ENCODE measurements around the gene LSR. TPM values are rescaled to one million over a fixed set of nuclear protein-coding genes. Genes with fewer than 3 reads are reported as not detected.

The LSR gene
- total RNA-seq, 1 experiment from 2014 or later = 152 TPM

DNA sequence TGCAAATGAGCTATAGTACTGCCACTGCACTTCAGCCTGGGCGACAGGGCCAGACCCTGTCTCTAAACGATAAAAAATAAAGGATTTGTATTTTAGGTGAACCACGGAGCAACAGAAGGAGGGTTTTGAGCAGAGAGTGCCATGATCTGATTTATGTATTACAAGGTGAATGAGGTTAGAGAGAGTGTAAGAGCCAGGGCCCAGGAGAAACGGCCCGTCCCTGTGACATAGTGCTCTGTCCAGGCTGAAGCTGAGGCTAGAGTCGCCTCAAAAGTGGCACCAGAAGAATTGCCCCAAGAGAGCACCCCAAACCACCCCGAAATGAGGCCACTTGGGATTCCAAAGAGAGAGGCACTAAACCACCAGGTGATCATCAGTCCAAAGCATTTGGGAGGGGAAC lies 60.1 kb downstream of the LSR start:
- H2AFZ ChIP-seq (ENCODE audit: low read length) = no peak overlapping the region
- no peak overlapping the region for H4K5ac ChIP-seq (ENCODE audit: insufficient read length, low read depth, low read length)
- no peak overlapping the region for H2AK5ac ChIP-seq (ENCODE audit: insufficient read length, low read length)
- H3K4me2 ChIP-seq (ENCODE audit: insufficient read depth, insufficient read length, low read length) = no peak overlapping the region
- H4K8ac ChIP-seq (replicated peaks; ENCODE audit: insufficient read length, low read depth, low read length) = no peak overlapping the region
- H3K18ac ChIP-seq (ENCODE audit: insufficient read length, low read depth, low read length) = no peak overlapping the region
- no peak overlapping the region for H3K56ac ChIP-seq (ENCODE audit: insufficient read length, low read depth, low read length)
- Mint-ChIP-seq H3K4me3 (no peak overlapping the region), H3K4me1 (peaks cover 0 to 8% of the 10 kb centered on the region in 2 experiments; a peak in 2 of 4 replicates), H3K36me3 (ENCODE audit: insufficient read depth in 1 of 3, low read depth in 3 of 3) (peaks cover 0 to 2% (median 0%) of the 10 kb centered on the region in 3 experiments; a peak in 1 of 7 replicates), H3K27ac (peak overlapping the region in 1 of 3 experiments; percentile 70; a peak in 2 of 7 replicates), H3K27me3 (ENCODE audit: low read depth) (no peaks in the 10 kb centered on the region; the same call in 1 of the 2 replicates), H3K9me3 (no peaks in the 10 kb centered on the region)
- H2BK12ac ChIP-seq (ENCODE audit: insufficient read length, low read depth, low read length) = no peak overlapping the region
- no peaks in the 10 kb centered on the region for H3K9me3 ChIP-seq (ENCODE audit: control insufficient read depth, low read depth, low read length)
- TF ChIP-seq, protein P1, sequence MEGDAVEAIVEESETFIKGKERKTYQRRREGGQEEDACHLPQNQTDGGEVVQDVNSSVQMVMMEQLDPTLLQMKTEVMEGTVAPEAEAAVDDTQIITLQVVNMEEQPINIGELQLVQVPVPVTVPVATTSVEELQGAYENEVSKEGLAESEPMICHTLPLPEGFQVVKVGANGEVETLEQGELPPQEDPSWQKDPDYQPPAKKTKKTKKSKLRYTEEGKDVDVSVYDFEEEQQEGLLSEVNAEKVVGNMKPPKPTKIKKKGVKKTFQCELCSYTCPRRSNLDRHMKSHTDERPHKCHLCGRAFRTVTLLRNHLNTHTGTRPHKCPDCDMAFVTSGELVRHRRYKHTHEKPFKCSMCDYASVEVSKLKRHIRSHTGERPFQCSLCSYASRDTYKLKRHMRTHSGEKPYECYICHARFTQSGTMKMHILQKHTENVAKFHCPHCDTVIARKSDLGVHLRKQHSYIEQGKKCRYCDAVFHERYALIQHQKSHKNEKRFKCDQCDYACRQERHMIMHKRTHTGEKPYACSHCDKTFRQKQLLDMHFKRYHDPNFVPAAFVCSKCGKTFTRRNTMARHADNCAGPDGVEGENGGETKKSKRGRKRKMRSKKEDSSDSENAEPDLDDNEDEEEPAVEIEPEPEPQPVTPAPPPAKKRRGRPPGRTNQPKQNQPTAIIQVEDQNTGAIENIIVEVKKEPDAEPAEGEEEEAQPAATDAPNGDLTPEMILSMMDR (conservative IDR thresholded peaks at IDR 0.05) = no peak
- no peak overlapping the region for H2BK20ac ChIP-seq (ENCODE audit: low read depth, low read length, poor library complexity, severe bottlenecking)
- H3K27ac ChIP-seq (ENCODE audit: insufficient read length, low read depth, low read length) = no peak overlapping the region
- no peak overlapping the region for H2BK5ac ChIP-seq (ENCODE audit: insufficient read length, low read length)
- no CpG with 5 or more reads among the region's 7 CpGs for WGBS (ENCODE audit: extremely low coverage, insufficient read length, low lambda C conversion rate)
- H3K79me2 ChIP-seq (ENCODE audit: insufficient read depth, low read length) = no peaks in the 10 kb centered on the region
- no peak overlapping the region for H2BK15ac ChIP-seq (ENCODE audit: low read depth, low read length)
- no peaks in the 10 kb centered on the region for H3K79me1 ChIP-seq (ENCODE audit: insufficient read depth, low read depth, low read length, poor library complexity, severe bottlenecking)
- H3K27me3 ChIP-seq (ENCODE audit: insufficient read depth, low read length) = no peaks in the 10 kb centered on the region
- H4K91ac ChIP-seq (ENCODE audit: insufficient read length, low read depth, low read length) = no peak overlapping the region
- H4K20me1 ChIP-seq (ENCODE audit: control insufficient read depth, insufficient read depth, insufficient read length) = no peaks in the 10 kb centered on the region
- H3K9ac ChIP-seq (ENCODE audit: extremely low read depth, insufficient read length, low read length) = no peak overlapping the region
- H3K23me2 ChIP-seq (ENCODE audit: insufficient read length, low read depth, low read length, poor library complexity, severe bottlenecking) = no peaks in the 10 kb centered on the region
- H3K23ac ChIP-seq (ENCODE audit: insufficient read length, low read depth, low read length) = no peak overlapping the region
- no peak overlapping the region for H2BK120ac ChIP-seq (ENCODE audit: low read depth, low read length, poor library complexity, severe bottlenecking)
- H3T11ph ChIP-seq (ENCODE audit: low read length) = no peak overlapping the region
- no peaks in the 10 kb centered on the region; the same call in 1 of the 2 replicates for H3K4me1 ChIP-seq (ENCODE audit: insufficient read depth, low read length)
- no peak overlapping the region; the same call in 1 of the 2 replicates for H3K14ac ChIP-seq (ENCODE audit: insufficient read depth, low read length)
- no peak overlapping the region for H3K4ac ChIP-seq (ENCODE audit: low read depth, low read length)
- no peak for DNase-seq
